ENCODE measurements around the gene ACKR3. TPM values are rescaled to one million over a fixed set of nuclear protein-coding genes. Genes with fewer than 3 reads are reported as not detected.

Gene ACKR3
- total and polyA plus RNA-seq, 5 donors: 22.5 to 50.1 (median 31.1) TPM

DNA sequence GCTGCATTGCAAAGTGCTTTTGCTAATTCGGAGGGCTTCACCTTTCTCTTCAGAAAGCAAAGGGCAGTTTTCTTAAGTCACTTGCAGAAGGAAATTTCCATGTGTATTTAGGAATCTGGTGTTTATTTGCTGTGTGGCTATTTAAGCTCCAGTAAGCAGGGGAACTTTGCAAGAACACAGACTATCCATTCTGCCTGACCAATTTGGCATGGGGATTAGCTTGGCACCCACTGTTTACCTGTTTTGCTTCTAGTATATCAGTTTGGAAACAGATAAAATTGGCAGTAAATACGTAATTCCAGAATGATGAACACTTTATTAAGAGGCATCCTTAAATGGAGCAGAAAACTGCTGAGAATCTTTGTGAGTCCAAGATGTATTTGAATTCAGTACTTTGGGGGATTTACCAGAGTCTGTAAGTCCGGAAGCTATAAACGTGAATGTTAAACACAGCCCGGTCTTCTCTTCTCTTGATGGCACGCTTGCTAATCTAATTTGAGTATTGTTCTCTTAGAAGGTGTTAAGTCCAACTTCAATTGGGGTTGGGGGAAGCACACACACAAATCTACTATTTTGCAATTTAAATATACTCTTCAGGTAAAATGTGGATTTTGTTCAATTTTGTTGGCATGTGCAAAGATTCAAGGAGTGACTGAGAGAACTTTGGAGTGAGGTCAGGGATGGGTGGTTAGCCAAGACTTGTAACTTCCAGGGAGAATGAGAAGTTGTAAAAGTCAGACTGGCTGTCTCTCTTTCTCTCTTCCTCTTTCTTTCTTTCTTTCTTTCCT, 650 bp downstream of the ACKR3 start:
- no peak for DNase-seq
- Histone ChIP-seq H3K4me3 (ENCODE audit: low read length) (peak overlapping the region; percentile 79), H3K9me3 (ENCODE audit: control insufficient read depth, low read length) (no peaks in the 10 kb centered on the region), H3K4me1 (ENCODE audit: control insufficient read depth, insufficient read depth, low read length) (peaks cover 2% of the 10 kb centered on the region), H3K27ac (ENCODE audit: low read length) (peak overlapping the region; percentile 57), H3K27me3 (ENCODE audit: control insufficient read depth, insufficient read depth) (no peaks in the 10 kb centered on the region)
- no peak for ATAC-seq
- intact Hi-C loops (cut with DNase I): loop anchor here in 1 of 4 donors (5.0 to 10.0 kb wide), 2 partner anchors 205 to 457 kb away; no protein-coding TSS in a partner anchor
- WGBS: 36% methylated on average over 6 of the region's 6 CpGs

GRCh38 chr2:236571145-236571544, 1.5 kb downstream of the ACKR3 start:
- peaks cover 2% of the 10 kb centered on the region for H3K4me1 ChIP-seq (ENCODE audit: control insufficient read depth, insufficient read depth, low read length)
- H3K27me3 ChIP-seq (ENCODE audit: control insufficient read depth, insufficient read depth): no peaks in the 10 kb centered on the region
- intact Hi-C loops (cut with DNase I): loop anchor here in 1 of 4 donors (5.0 to 10.0 kb wide), 2 partner anchors 206 to 456 kb away; no protein-coding TSS in a partner anchor
- peak overlapping the region; percentile 79 for H3K4me3 ChIP-seq (ENCODE audit: low read length)
- no peak for DNase-seq
- no peak overlapping the region for H3K27ac ChIP-seq (ENCODE audit: low read length)
- 63% methylated on average over 6 of the region's 6 CpGs for WGBS
- no peak for ATAC-seq
- H3K9me3 ChIP-seq (ENCODE audit: control insufficient read depth, low read length): no peaks in the 10 kb centered on the region

- ATAC-seq (peak; percentile 8 to 59), DNase-seq (peak; percentile 68 to 84 (median 75))
- intact Hi-C loops (cut with DNase I): loop anchor here in 1 of 4 donors (5.0 to 10.0 kb wide), 2 partner anchors 208 to 455 kb away; no protein-coding TSS in a partner anchor
- Histone ChIP-seq H3K9me3 (ENCODE audit: control insufficient read depth, low read length) (no peaks in the 10 kb centered on the region), H3K27me3 (ENCODE audit: control insufficient read depth, insufficient read depth) (no peaks in the 10 kb centered on the region), H3K4me3 (ENCODE audit: low read length) (peak overlapping the region; percentile 79), H3K27ac (ENCODE audit: low read length) (peak overlapping the region; percentile 5), H3K4me1 (ENCODE audit: control insufficient read depth, insufficient read depth, low read length) (peaks cover 2% of the 10 kb centered on the region)
- 52% methylated on average over 9 of the region's 9 CpGs for WGBS
Observed at GRCh38 chr2:236572482-236572881, 2.9 kb downstream of the ACKR3 start.

DNA sequence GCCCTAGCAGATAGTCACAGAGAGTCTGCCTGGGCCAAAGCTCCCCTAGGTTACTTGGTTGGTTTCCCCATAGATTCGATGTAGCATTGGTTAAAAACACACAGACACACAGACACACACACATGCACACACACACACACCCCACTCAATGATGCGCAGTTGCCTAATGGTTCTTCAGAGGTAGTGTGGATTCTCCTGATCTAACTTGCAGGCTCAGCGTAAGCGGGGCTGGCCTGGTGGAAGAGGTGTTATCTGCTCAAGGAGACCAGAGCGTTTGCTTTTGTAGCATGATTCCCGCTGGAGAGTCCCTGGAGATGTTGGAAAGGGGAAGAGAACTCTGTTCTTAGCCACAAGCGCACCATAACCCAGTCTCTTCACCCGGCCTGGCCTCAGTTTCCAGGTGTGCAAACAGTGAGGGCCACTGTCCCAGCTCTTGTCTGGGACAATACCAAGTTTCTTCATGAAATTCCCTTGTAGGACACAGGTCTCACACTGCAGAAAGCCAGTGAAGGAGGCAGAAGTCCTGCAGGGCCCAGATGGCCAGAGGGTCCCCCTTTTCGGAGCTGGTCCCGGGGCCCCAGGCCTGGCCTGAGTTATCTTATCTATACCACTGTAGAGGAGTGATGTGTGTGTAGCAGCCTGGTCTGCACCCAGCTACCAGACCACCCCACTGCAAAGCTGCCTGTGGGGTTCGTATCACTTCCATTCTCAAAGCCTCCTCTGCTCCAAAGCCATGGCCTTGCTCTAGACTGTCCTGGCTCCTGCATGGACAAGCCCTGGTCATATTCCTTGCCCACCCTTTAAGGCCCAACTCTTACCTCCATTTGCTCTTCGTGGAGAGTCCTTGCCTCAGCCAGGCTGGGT, 3.7 kb downstream of the ACKR3 start:
- intact Hi-C loops (cut with DNase I): loop anchor here in 1 of 4 donors (5.0 to 10.0 kb wide), 2 partner anchors 208 to 454 kb away; no protein-coding TSS in a partner anchor
- 85% methylated on average over 12 of the region's 12 CpGs for WGBS
- H3K4me1 ChIP-seq (ENCODE audit: control insufficient read depth, insufficient read depth, low read length): peaks cover 2% of the 10 kb centered on the region
- DNase-seq (no peak), ATAC-seq (no peak)
- H3K4me3 ChIP-seq (ENCODE audit: low read length): peak overlapping the region; percentile 79
- H3K27me3 ChIP-seq (ENCODE audit: control insufficient read depth, insufficient read depth): no peaks in the 10 kb centered on the region
- H3K27ac ChIP-seq (ENCODE audit: low read length): no peak overlapping the region
- no peaks in the 10 kb centered on the region for H3K9me3 ChIP-seq (ENCODE audit: control insufficient read depth, low read length)

GRCh38 chr2:236574000-236574399, 4.4 kb downstream of the ACKR3 start:
- WGBS: 88% methylated on average over 14 of the region's 14 CpGs
- Histone ChIP-seq H3K4me3 (ENCODE audit: low read length) (no peak overlapping the region), H3K4me1 (ENCODE audit: control insufficient read depth, insufficient read depth, low read length) (peaks cover 2% of the 10 kb centered on the region), H3K9me3 (ENCODE audit: control insufficient read depth, low read length) (no peaks in the 10 kb centered on the region), H3K27me3 (ENCODE audit: control insufficient read depth, insufficient read depth) (no peaks in the 10 kb centered on the region), H3K27ac (ENCODE audit: low read length) (no peak overlapping the region)
- intact Hi-C loops (cut with DNase I): loop anchor here in 1 of 4 donors (5.0 to 10.0 kb wide), 2 partner anchors 209 to 453 kb away; no protein-coding TSS in a partner anchor
- no peak for DNase-seq
- ATAC-seq: no peak

GRCh38 chr2:236574424-236575145, 5.0 kb downstream of the ACKR3 start:
- Histone ChIP-seq H3K27me3 (ENCODE audit: control insufficient read depth, insufficient read depth) (no peaks in the 10 kb centered on the region), H3K4me3 (ENCODE audit: low read length) (no peak overlapping the region), H3K9me3 (ENCODE audit: control insufficient read depth, low read length) (no peaks in the 10 kb centered on the region), H3K4me1 (ENCODE audit: control insufficient read depth, insufficient read depth, low read length) (peaks cover 3% of the 10 kb centered on the region), H3K27ac (ENCODE audit: low read length) (no peak overlapping the region)
- intact Hi-C loops (cut with DNase I): loop anchor here in 1 of 4 donors (5.0 to 10.0 kb wide), 2 partner anchors 210 to 453 kb away; no protein-coding TSS in a partner anchor
- WGBS: 66% methylated on average over 18 of the region's 18 CpGs
- ATAC-seq (no peak), DNase-seq (no peak)

- ATAC-seq (no peak), DNase-seq (no peak)
- H3K4me1 ChIP-seq (ENCODE audit: control insufficient read depth, insufficient read depth, low read length): peaks cover 4% of the 10 kb centered on the region
- intact Hi-C loops (cut with DNase I): loop anchor here in 1 of 4 donors (10.0 kb wide), 1 partner anchor 211 kb away; no protein-coding TSS in a partner anchor
- H3K9me3 ChIP-seq (ENCODE audit: control insufficient read depth, low read length): no peaks in the 10 kb centered on the region
- H3K4me3 ChIP-seq (ENCODE audit: low read length): no peak overlapping the region
- 79% methylated on average over 11 of the region's 11 CpGs for WGBS
- no peaks in the 10 kb centered on the region for H3K27me3 ChIP-seq (ENCODE audit: control insufficient read depth, insufficient read depth)
- no peak overlapping the region for H3K27ac ChIP-seq (ENCODE audit: low read length)
Observed at GRCh38 chr2:236575510-236575909, 5.9 kb downstream of the ACKR3 start.

DNA sequence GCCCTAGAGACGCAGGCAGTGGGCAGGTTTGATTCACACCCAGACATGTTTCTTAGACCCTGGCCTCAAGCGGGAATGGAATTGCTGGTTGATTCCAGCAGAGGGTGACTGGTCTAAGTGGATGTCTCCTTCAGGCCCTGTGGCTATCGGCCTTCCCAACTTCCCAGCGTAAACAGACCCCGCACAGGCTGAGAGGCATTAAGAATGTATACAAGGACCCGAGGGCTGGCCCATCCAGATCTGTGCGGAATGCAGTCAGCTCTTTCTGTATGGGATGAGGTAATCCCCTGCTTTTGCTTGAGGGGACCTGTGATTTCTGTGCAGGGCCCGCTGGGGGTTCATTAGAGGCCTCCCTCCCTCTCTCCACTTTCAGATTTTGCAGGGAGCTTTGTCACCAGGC, 6.5 kb downstream of the ACKR3 start:
- DNase-seq: no peak
- Histone ChIP-seq H3K9me3 (ENCODE audit: control insufficient read depth, low read length) (no peaks in the 10 kb centered on the region), H3K4me3 (ENCODE audit: low read length) (no peak overlapping the region), H3K4me1 (ENCODE audit: control insufficient read depth, insufficient read depth, low read length) (peaks cover 4% of the 10 kb centered on the region), H3K27ac (ENCODE audit: low read length) (no peak overlapping the region), H3K27me3 (ENCODE audit: control insufficient read depth, insufficient read depth) (no peaks in the 10 kb centered on the region)
- intact Hi-C loops (cut with DNase I): loop anchor here in 1 of 4 donors (10.0 kb wide), 1 partner anchor 211 kb away; no protein-coding TSS in a partner anchor
- 81% methylated on average over 8 of the region's 8 CpGs for WGBS
- peak in 1 of 2 donors; percentile 6 for ATAC-seq

DNA sequence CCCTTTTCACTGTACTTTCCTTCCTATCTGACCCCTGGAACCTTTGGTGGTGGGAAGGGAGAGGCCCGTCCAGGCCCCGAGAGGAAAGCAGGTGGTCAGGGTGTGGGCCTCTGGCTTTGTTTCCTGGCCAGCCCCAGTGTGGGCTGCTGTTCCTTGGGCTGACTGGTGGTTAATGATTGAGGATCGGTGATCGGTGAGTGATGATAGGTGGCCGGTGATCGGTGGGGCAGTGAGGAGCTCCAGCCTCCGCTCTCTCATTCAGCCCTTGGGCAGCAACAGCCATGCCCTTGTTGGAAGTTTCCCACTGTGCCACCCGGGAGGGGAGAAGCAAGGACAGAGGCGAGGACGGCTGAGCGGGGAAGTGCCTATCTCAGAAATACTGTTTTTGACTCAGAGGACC, 7.3 kb downstream of the ACKR3 start:
- DNase-seq (no peak), ATAC-seq (peak in 1 of 2 donors; percentile 25)
- Histone ChIP-seq H3K9me3 (ENCODE audit: control insufficient read depth, low read length) (no peaks in the 10 kb centered on the region), H3K4me1 (ENCODE audit: control insufficient read depth, insufficient read depth, low read length) (peaks cover 4% of the 10 kb centered on the region), H3K4me3 (ENCODE audit: low read length) (no peak overlapping the region), H3K27me3 (ENCODE audit: control insufficient read depth, insufficient read depth) (no peaks in the 10 kb centered on the region), H3K27ac (ENCODE audit: low read length) (no peak overlapping the region)
- 83% methylated on average over 11 of the region's 11 CpGs for WGBS
- intact Hi-C loops (cut with DNase I): loop anchor here in 1 of 4 donors (10.0 kb wide), 1 partner anchor 212 kb away; no protein-coding TSS in a partner anchor
